HEK293 (cell line): ENCODE data around the gene MAPK12.

Experiments used
- ZBTB21 ChIP-seq: fragments of 450-650 bp; formaldehyde crosslinking; IDR thresholded peaks from 2 replicates; pipeline ENCODE4 v1.5.1; 2017; ENCODE audit warnings: missing biosample characterization, missing genetic modification characterization
- ZNF239 ChIP-seq: fragments of 450-650 bp; formaldehyde crosslinking; IDR thresholded peaks from 2 replicates; pipeline ENCODE4 v1.5.1; 2016; ENCODE audit warnings: missing biosample characterization, missing genetic modification characterization
- ZNF473 ChIP-seq: fragments of 450-650 bp; formaldehyde crosslinking; IDR thresholded peaks from 2 replicates; pipeline ENCODE4 v1.5.1; 2017; ENCODE audit warnings: missing biosample characterization, missing genetic modification characterization
- ZNF626 ChIP-seq: fragments of 450-650 bp; sonication (Bioruptor Pico); formaldehyde crosslinking; IDR thresholded peaks from 2 replicates; pipeline ENCODE4 v1.5.1; 2018; ENCODE audit warnings: missing biosample characterization, missing genetic modification characterization, inconsistent platforms
- ZNF660 ChIP-seq: fragments of 450-650 bp; IDR thresholded peaks from 2 replicates; pipeline ENCODE4 v1.5.1; 2018; ENCODE audit warnings: missing biosample characterization, mild to moderate bottlenecking, missing genetic modification characterization

- no peak for TF ChIP-seq ZNF239 (tag by site-specific recombination)
- TF ChIP-seq ZNF626 (tag by site-specific recombination): no peak
- no peak for TF ChIP-seq ZNF660 (tag by site-specific recombination)
- no peak for TF ChIP-seq ZNF473 (tag by site-specific recombination)
- no peak for TF ChIP-seq ZBTB21 (tag by site-specific recombination)
Observed at GRCh38 chr22:50289151-50289941, 27.9 kb upstream of the MAPK12 start.
